AG10803 (cell line): ENCODE data around the gene CCDC88C.

ENCODE experiments used
- DNase-seq: peaks from one replicate; pipeline ENCODE4 v3.0.0; 2010; ENCODE audit warnings: low read depth
- H3K4me3 ChIP-seq: 2 replicates; pipeline ENCODE4 v1.5.1; 2011; ENCODE audit warnings: mild to moderate bottlenecking, low read length, control low read depth
- TF ChIP-seq, protein P1 (sequence below): conservative IDR thresholded peaks from 2 replicates; pipeline ENCODE4 v1.5.1; 2011; ENCODE audit warnings: mild to moderate bottlenecking, low read length, control low read depth, inconsistent platforms

CCDC88C gene

DNA sequence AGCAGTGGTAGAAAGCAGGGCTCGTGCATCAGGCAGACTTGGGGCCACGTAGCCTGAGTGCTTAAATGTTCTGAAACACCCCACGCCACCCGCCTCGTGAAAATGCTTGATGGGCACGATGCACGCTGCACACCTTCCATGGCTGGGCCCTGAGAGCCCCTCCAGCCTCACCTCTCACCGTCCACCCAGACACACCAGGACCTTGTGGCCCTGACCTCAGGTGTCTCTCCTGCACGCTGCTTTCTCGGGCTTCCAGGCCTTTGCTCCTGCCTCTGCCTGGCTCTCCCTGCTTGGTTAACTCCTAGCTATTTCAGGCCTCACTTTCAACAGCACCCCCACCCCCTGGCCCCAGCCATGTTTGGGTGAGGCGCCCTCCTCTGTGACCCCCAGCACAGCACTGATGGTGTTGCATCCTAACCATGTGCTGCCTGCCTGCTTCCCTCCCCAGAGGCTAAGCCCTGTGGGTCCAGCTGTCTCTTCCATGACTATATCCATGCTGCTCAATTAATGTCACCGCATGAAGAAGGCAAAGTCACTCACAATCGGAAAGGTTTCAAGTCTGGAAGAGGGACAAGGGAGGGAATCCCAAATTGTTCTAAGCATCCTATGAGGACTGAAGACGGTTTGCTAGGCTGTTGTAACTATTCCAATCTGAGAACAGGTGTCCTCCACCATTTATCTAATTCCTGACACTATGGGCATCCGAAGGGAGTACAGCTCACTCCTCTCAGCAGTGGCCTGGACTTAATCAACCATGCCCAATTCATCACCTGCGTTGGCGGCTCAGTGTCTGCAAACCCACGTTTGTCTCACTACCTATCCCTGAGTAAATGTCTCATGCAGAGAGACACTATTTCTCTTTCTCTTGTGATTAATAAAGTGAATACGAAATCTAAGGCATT, 82.2 kb downstream of the CCDC88C start:
- no peak overlapping the region for H3K4me3 ChIP-seq
- DNase-seq = no peak
- TF ChIP-seq, protein P1, sequence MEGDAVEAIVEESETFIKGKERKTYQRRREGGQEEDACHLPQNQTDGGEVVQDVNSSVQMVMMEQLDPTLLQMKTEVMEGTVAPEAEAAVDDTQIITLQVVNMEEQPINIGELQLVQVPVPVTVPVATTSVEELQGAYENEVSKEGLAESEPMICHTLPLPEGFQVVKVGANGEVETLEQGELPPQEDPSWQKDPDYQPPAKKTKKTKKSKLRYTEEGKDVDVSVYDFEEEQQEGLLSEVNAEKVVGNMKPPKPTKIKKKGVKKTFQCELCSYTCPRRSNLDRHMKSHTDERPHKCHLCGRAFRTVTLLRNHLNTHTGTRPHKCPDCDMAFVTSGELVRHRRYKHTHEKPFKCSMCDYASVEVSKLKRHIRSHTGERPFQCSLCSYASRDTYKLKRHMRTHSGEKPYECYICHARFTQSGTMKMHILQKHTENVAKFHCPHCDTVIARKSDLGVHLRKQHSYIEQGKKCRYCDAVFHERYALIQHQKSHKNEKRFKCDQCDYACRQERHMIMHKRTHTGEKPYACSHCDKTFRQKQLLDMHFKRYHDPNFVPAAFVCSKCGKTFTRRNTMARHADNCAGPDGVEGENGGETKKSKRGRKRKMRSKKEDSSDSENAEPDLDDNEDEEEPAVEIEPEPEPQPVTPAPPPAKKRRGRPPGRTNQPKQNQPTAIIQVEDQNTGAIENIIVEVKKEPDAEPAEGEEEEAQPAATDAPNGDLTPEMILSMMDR = no peak

DNA sequence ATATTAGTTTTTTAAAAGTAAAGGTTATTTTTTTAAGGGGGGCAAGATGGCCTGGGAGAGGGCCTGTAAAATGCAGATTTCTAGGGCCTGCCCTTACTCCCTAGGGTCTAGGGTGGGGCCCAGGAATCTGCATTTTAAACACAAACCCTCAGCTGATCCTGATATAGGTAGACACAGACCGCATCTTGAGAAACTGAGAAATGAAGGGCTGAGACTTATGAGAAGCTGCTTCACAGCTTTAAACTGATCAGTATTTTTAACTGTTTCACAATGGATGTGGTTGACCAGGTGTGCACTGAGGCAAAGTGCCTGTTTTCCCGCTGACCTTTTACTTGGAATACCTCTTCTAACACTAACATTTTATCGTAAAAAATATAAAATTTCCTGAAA, 84.0 kb downstream of the CCDC88C start:
- H3K4me3 ChIP-seq = no peak overlapping the region
- DNase-seq = no peak
- TF ChIP-seq, protein P1 = no peak

DNA sequence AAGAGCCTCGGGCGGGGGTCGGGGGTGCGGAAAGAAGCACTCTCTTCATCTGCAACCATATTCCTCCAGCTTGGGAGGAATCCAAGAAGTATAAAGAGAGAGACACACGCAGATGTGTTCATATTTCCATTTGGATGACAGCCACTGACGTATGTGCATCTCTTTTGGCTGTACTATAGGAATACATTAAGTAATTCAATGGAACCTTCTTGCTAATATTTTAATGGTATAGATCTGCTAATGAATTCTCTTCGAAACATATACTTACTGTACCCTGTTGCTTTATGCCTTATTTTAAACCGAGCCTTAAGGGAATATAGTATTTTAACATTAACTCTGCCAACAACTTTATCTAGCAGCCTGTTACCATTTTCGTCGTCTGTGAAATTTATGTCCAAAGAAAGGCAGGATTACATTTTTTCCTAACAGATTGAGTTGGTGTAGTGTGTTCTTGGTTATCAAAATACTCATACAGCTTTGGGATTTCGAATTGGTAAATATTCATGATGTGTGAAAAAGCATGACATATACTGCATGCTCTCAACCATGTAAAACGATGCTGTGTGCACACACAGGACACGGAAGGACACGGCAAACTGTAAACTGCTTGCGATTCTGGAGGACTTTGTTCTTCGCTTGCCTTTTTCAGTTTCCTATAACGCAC, 84.5 kb downstream of the CCDC88C start:
- no peak overlapping the region for H3K4me3 ChIP-seq
- TF ChIP-seq, protein P1 = no peak
- no peak for DNase-seq

DNA sequence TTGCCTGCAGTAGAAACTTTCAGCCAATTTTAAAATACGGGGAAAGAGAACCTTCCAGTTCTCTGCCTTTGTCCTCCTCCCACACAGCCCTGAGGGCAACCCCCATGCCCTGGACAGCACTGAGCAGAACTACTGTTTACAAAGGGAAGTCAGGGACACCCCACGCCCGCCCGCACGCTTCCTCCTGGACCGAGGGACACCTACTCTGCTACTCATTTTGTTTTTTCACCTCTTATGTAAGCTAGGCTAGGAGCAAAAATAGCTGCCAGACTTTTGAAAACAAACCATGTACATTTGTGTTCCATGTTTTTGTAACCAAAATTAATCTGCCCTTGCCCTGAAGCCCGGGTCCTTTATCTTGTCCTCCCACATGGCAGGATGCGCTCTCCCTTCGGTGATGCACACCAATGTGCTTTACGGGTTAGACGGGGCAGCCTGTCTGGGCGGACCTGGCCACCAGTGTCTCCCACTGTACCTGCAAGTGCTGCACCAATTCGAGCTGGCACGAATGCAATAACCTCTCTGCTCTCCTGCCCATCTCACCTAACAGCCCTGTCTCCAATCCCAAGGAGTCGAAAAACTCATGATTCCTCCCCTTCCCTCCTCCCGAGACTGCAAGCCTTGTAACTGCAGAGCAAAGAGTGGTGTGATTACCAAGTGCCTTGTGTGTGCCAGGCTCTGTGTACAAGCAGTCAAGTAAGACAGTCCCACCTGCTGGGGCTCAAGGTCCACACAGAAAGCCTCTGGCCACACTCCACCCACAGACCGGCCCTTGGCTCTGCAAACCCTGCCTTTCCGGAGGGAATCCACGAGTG, 85.2 kb downstream of the CCDC88C start:
- DNase-seq = no peak
- TF ChIP-seq, protein P1 = no peak

DNA sequence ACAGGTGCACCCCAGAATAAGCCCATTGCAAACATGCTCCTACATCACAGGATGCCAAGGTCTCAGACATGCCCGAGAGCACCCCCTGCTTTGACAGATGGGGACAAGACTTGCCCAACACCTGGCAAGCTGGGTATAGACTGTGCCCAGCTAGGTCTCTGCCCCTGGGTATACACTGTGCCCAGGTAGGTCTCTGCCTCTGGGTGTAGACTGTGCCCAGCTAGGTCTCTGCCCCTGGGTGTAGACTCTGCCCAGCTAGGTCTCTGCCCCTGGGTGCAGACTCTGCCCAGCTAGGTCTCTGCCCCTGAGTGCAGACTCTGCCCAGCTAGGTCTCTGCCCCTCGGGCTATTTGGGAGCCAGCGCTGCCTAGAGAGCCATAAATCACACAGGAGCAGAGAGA, 85.9 kb downstream of the CCDC88C start:
- H3K4me3 ChIP-seq = no peak overlapping the region
- DNase-seq = no peak
- TF ChIP-seq, protein P1 = no peak

More for the DNA sequence above, 85.2 kb downstream of the CCDC88C start:
- H3K4me3 ChIP-seq = no peak overlapping the region

DNA sequence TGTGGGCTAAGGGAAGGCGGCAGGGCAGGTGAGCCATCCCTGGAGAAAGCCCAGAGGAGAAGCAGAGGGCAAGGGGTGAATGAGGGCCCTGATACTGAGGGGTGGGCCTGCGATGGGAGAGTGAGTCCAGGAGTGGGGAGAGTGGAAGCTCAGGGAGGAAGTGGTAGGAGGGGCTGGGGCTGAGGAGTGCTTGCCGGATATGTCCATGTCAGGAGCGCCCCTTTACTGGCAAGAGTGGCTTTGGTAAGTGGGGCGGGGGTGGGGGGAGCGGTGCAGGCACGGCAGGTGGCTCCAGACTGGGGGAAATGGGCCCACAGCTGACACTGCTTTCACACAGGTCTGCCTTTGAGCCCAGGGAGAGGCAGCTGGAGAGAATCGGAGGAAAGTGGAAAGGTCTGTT, 86.8 kb downstream of the CCDC88C start:
- TF ChIP-seq, protein P1 = no peak
- DNase-seq = no peak
- H3K4me3 ChIP-seq = no peak overlapping the region
